Endothelial cell of umbilical vein (primary cell): ENCODE data around the gene GPR139. TPM values are rescaled to one million over a fixed set of nuclear protein-coding genes. Genes with fewer than 3 reads are reported as not detected.

Experiments used
- BruUV-seq: library from RNA; stranded (reverse); fragments of 400-500 nt; replicated peaks from 2 replicates; lab custom pipeline; 2021; lab: Mats Ljungman, UMichigan
- CTCF ChIA-PET: fragments of 300-600, 350-600 bp; sonication (Branson Sonifier 250); formaldehyde crosslinking; loops from one replicate; lab custom pipeline; 2021; ENCODE audit warnings: antibody characterized with exemption, inconsistent platforms; lab: Charles Lee
- POLR2A ChIA-PET: fragments of 300-600, 350-600 bp; sonication (Branson Sonifier 250); formaldehyde crosslinking; loops from one replicate; lab custom pipeline; 2021; ENCODE audit warnings: antibody characterized with exemption, inconsistent platforms; lab: Charles Lee
- DNase-seq: peaks from one replicate; pipeline ENCODE4 v3.0.0-alpha.2; 2011; ENCODE audit warnings: low read depth, low spot score
- FAIRE-seq: peaks from 2 replicates; lab custom pipeline; 2011; peaks lifted over from hg19 to GRCh38; lab: Jason Lieb, UNC
- H2AFZ ChIP-seq: 2 replicates; pipeline ENCODE4 v1.6.0; 2012; ENCODE audit warnings: low read depth, low read length, control low read depth, inconsistent platforms
- H3K27ac ChIP-seq: 2 replicates; pipeline ENCODE4 v1.5.1; 2011; ENCODE audit warnings: low read depth, mild to moderate bottlenecking, control low read depth, low read length, moderate library complexity; ENCODE audit not compliant: insufficient read depth
- H3K27me3 ChIP-seq, 2 experiments: 2 replicates each; pipeline versions ENCODE4 v1.6.0 to v1.6.1; 2011; ENCODE audit warnings: low read length in 2 of 2, mixed read lengths in 1 of 2; ENCODE audit not compliant: control insufficient read depth in 2 of 2, insufficient read depth in 2 of 2
- H3K36me3 ChIP-seq, 2 experiments: 2 replicates in 1 of 2; 3 replicates in 1 of 2; pipeline ENCODE4 v1.5.1; 2011; ENCODE audit warnings: low read length in 2 of 2, mild to moderate bottlenecking in 1 of 2, moderate library complexity in 1 of 2; ENCODE audit not compliant: control insufficient read depth in 2 of 2, insufficient read depth in 2 of 2; ENCODE audit errors: extremely low read depth in 1 of 2
- H3K4me1 ChIP-seq: 3 replicates; pipeline ENCODE4 v1.5.1; 2011; ENCODE audit warnings: mild to moderate bottlenecking, low read length; ENCODE audit not compliant: control insufficient read depth, insufficient read depth; ENCODE audit errors: extremely low read depth
- H3K4me2 ChIP-seq: 2 replicates; pipeline ENCODE4 v1.6.1; 2011; ENCODE audit warnings: low read length, control low read depth, mixed read lengths; ENCODE audit not compliant: insufficient read depth
- H3K4me3 ChIP-seq, 3 experiments: fragments of 200-600 bp in 1 of 3; sonication (generic), shearing (Covaris generic) in 1 of 3; replicated peaks in 1 of 3; 2 replicates each; pipeline ENCODE4 v1.5.1; 2011 to 2016; ENCODE audit warnings: control low read depth in 3 of 3, low read length in 3 of 3, mild to moderate bottlenecking in 2 of 3, inconsistent platforms in 1 of 3, low read depth in 1 of 3, moderate library complexity in 1 of 3; ENCODE audit not compliant: insufficient read depth in 1 of 3
- H3K79me2 ChIP-seq: 2 replicates; pipeline ENCODE4 v1.6.0; 2012; ENCODE audit warnings: low read length, inconsistent platforms; ENCODE audit not compliant: control insufficient read depth, insufficient read depth
- H3K9ac ChIP-seq: replicated peaks from 2 replicates; pipeline ENCODE3; 2011; ENCODE audit warnings: low read length, control low read depth; ENCODE audit not compliant: insufficient read depth; ENCODE audit errors: extremely low read depth
- H3K9me1 ChIP-seq: replicated peaks from 3 replicates; pipeline ENCODE4 v1.6.0; 2011; ENCODE audit warnings: mild to moderate bottlenecking, low read length; ENCODE audit not compliant: control insufficient read depth, insufficient read depth; ENCODE audit errors: extremely low read depth
- H3K9me3 ChIP-seq: replicated peaks from 2 replicates; pipeline ENCODE4 v1.5.1; 2012; ENCODE audit warnings: low read length, inconsistent platforms; ENCODE audit not compliant: control insufficient read depth, insufficient read depth
- H4K20me1 ChIP-seq: replicated peaks from 2 replicates; pipeline ENCODE3; 2011; ENCODE audit warnings: mild to moderate bottlenecking, low read length; ENCODE audit not compliant: control insufficient read depth, insufficient read depth; ENCODE audit errors: extremely low read depth
- CTCF ChIP-seq, 2 donors: IDR thresholded peaks; 1 replicate in 1 of 2; 2 replicates in 1 of 2; pipeline ENCODE4 v1.5.1; 2011; ENCODE audit warnings: low read length in 2 of 2, mild to moderate bottlenecking in 2 of 2, moderate library complexity in 2 of 2, control low read depth in 1 of 2, inconsistent platforms in 1 of 2, low read depth in 1 of 2; ENCODE audit not compliant: insufficient read depth in 1 of 2; ENCODE audit errors: extremely low read depth in 1 of 2
- EZH2 ChIP-seq: IDR thresholded peaks from 2 replicates; pipeline ENCODE4 v1.6.1; 2012; ENCODE audit warnings: borderline replicate concordance, low read depth, mild to moderate bottlenecking, moderate library complexity, low read length, inconsistent platforms; ENCODE audit not compliant: severe bottlenecking
- FOS ChIP-seq: IDR thresholded peaks from 2 replicates; pipeline ENCODE4 v1.6.1; 2011; ENCODE audit warnings: mild to moderate bottlenecking, low read length, moderate library complexity, borderline replicate concordance; ENCODE audit not compliant: insufficient read depth
- GATA2 ChIP-seq: IDR thresholded peaks from 2 replicates; pipeline ENCODE4 v1.7.0; 2011; ENCODE audit warnings: low read depth, mild to moderate bottlenecking, moderate library complexity, mixed read lengths, low read length; ENCODE audit not compliant: insufficient read length, insufficient read depth
- JUN ChIP-seq: IDR thresholded peaks from 2 replicates; pipeline ENCODE4 v1.6.1; 2011; ENCODE audit warnings: borderline replicate concordance, low read depth; ENCODE audit not compliant: insufficient read length, insufficient read depth
- MYC ChIP-seq: IDR thresholded peaks from one replicate; pipeline ENCODE4 v1.6.1; 2011; ENCODE audit warnings: mild to moderate bottlenecking, low read depth, low read length
- POLR2A ChIP-seq: IDR thresholded peaks from 2 replicates; pipeline ENCODE4 v1.6.1; 2012; ENCODE audit warnings: low read depth, mild to moderate bottlenecking, control low read depth, low read length
- dilution Hi-C: fragments of 300-500 bp; cut with MboI; formaldehyde crosslinking; loops from one replicate; pipeline ENCODE4 v1.15.0; 2019; ENCODE audit warnings: low sequenced_read_pairs; ENCODE audit not compliant: extremely low pct_ligation_motif_present
- intact Hi-C: fragments of 100-400 bp; cut with micrococcal nuclease; formaldehyde crosslinking; loops from one replicate; pipeline ENCODE4 v1.10.0; 2022
- polyA plus RNA-seq, 4 experiments: library from polyadenylated mRNA; depleted of rRNA in 3 of 4; stranded (reverse) in 3 of 4; unstranded in 1 of 4; fragments of >200 nt; gene quantifications; 2 replicates each; pipeline versions ENCODE4 v1.2.1 to v1.2.3, GENCODE V29; 2011 to 2012; ENCODE audit warnings: missing spikeins in 1 of 4
- total RNA-seq: library from RNA; stranded (reverse); gene quantifications from 2 replicates; pipeline ENCODE4 v1.2.3, GENCODE V29; 2021

Gene GPR139
- total and polyA plus RNA-seq, 2 donors (not counting 3 experiments of a cell fraction or from before 2014, with no cell fraction given) = not detected

GRCh38 chr16:19984135-19984534 lies 89.6 kb downstream of the GPR139 start:
- intact Hi-C loops (loop anchor here (10.0 kb wide), 1 partner anchor 321 kb away; no protein-coding TSS in a partner anchor), dilution Hi-C loops (no loop called here)
- DNase-seq = no peak
- ChIA-PET POLR2A (no interaction called here), CTCF (no interaction called here)
- no TSS peak for BruUV-seq
- Histone ChIP-seq H3K36me3 (no peaks in the 10 kb centered on the region), H3K27me3 (no peaks in the 10 kb centered on the region), H4K20me1 (no peaks in the 10 kb centered on the region), H3K27ac (no peak overlapping the region), H2AFZ (no peak overlapping the region), H3K4me1 (no peaks in the 10 kb centered on the region), H3K9me3 (no peaks in the 10 kb centered on the region), H3K79me2 (no peaks in the 10 kb centered on the region), H3K4me3 (no peak overlapping the region), H3K9ac (no peak overlapping the region), H3K9me1 (no peaks in the 10 kb centered on the region), H3K4me2 (no peak overlapping the region)
- TF ChIP-seq GATA2 (no peak), JUN (no peak), FOS (no peak), EZH2 (no peak), POLR2A (no peak), CTCF (IDR thresholded peaks at IDR 0.05; ENCODE audit: extremely low read depth in 1 of 2, insufficient read depth in 1 of 2, low read depth in 1 of 2, low read length in 2 of 2) (no peak), MYC (no peak)
- FAIRE-seq = no peak

Other genes starting within 250 kb of the GPR139 start
- 24.3 and 42.3 TPM in 2 replicates for gene GPRC5B, start 189.0 kb downstream of the GPR139 start, total RNA-seq
- gene GPRC5B, start 189.0 kb downstream of the GPR139 start, polyA plus RNA-seq = 42.3 and 51.9 TPM in 2 replicates